Vagina (tissue), 2 donors: ENCODE data around the gene ARID1B. TPM values are rescaled to one million over a fixed set of nuclear protein-coding genes. Genes with fewer than 3 reads are reported as not detected.

ENCODE experiments used
- DNase-seq, 2 donors: peaks; one replicate each; pipeline ENCODE4 v3.0.0-alpha.2; 2017; ENCODE audit errors: extremely low spot score in 2 of 2
- H3K27ac ChIP-seq: fragments of 200-600 bp; sonication (generic); one replicate; pipeline ENCODE4 v1.5.1; 2019
- H3K27me3 ChIP-seq: fragments of 200-600 bp; sonication (generic); one replicate; pipeline ENCODE4 v1.5.1; 2019
- H3K36me3 ChIP-seq, 2 donors: fragments of 200-600 bp; sonication (generic); one replicate each; pipeline ENCODE4 v1.5.1; 2017 to 2019
- H3K4me1 ChIP-seq: fragments of 200-600 bp; sonication (generic); one replicate; pipeline ENCODE4 v1.5.1; 2019
- H3K4me3 ChIP-seq, 2 donors: fragments of 200-600 bp; sonication (generic); 1 replicate in 1 of 2; 2 replicates in 1 of 2; pipeline ENCODE4 v1.5.1; 2016 to 2019
- H3K9me3 ChIP-seq: fragments of 200-600 bp; sonication (generic); one replicate; pipeline ENCODE4 v1.5.1; 2019
- CTCF ChIP-seq, 3 experiments: fragments of 450-650 bp in 2 of 3; fragments of 200-600 bp in 1 of 3; sonication (generic) in 1 of 3; IDR thresholded peaks; one replicate each; pipeline ENCODE4 v1.5.1; 2017 to 2019; ENCODE audit warnings: antibody characterized with exemption in 3 of 3, mild to moderate bottlenecking in 2 of 3, moderate library complexity in 2 of 3
- POLR2A ChIP-seq, 2 donors: fragments of 450-650 bp; IDR thresholded peaks; one replicate each; pipeline ENCODE4 v1.6.1; 2017; ENCODE audit warnings: antibody characterized with exemption in 2 of 2, mild to moderate bottlenecking in 2 of 2, moderate library complexity in 2 of 2
- POLR2AphosphoS5 ChIP-seq, 2 donors: sonication (generic); formaldehyde crosslinking; IDR thresholded peaks; one replicate each; pipeline ENCODE4 v1.9.0; 2017; ENCODE audit warnings: antibody characterized with exemption in 2 of 2, mild to moderate bottlenecking in 2 of 2, low read depth in 1 of 2; ENCODE audit not compliant: insufficient read depth in 1 of 2
- intact Hi-C: fragments of 100-400 bp; cut with DNase I; formaldehyde crosslinking; loops from one replicate; pipeline ENCODE4 v1.15.1; 2023
- total RNA-seq: library from RNA; depleted of rRNA; stranded (reverse); fragments of >200 nt; gene quantifications from one replicate; pipeline ENCODE4 v1.2.3, GENCODE V29; 2016

ARID1B gene
- total RNA-seq, 1 donor from 2014 or later = 141 TPM

- TF ChIP-seq POLR2A (IDR thresholded peaks at IDR 0.05) (no peak), CTCF (IDR thresholded peaks at IDR 0.05) (no peak), POLR2AphosphoS5 (IDR thresholded peaks at IDR 0.05; ENCODE audit: insufficient read depth in 1 of 2, low read depth in 1 of 2) (no peak)
- peak; percentile 76 to 89 for DNase-seq
- Histone ChIP-seq H3K9me3 (no peaks in the 10 kb centered on the region), H3K27ac (no peak overlapping the region), H3K4me3 (no peak overlapping the region), H3K36me3 (no peaks in the 10 kb centered on the region), H3K27me3 (no peaks in the 10 kb centered on the region), H3K4me1 (peaks cover 7% of the 10 kb centered on the region)
- intact Hi-C loops = no loop called here
Observed at GRCh38 chr6:157224178-157224950, 447.2 kb downstream of the ARID1B start.

- Histone ChIP-seq H3K4me1 (peaks cover 7% of the 10 kb centered on the region), H3K9me3 (no peaks in the 10 kb centered on the region), H3K36me3 (no peaks in the 10 kb centered on the region), H3K27me3 (no peaks in the 10 kb centered on the region), H3K27ac (peak overlapping the region; percentile 51), H3K4me3 (no peak overlapping the region)
- intact Hi-C loops = no loop called here
- no peak for TF ChIP-seq POLR2AphosphoS5 (IDR thresholded peaks at IDR 0.05; ENCODE audit: insufficient read depth in 1 of 2, low read depth in 1 of 2)
- no peak for TF ChIP-seq POLR2A (IDR thresholded peaks at IDR 0.05)
- no peak for TF ChIP-seq CTCF (IDR thresholded peaks at IDR 0.05)
- peak; percentile 62 to 88 for DNase-seq
Observed at GRCh38 chr6:157224951-157225574, 447.9 kb downstream of the ARID1B start.

- no peaks in the 10 kb centered on the region for H3K27me3 ChIP-seq
- no peak overlapping the region for H3K4me3 ChIP-seq
- no peak for TF ChIP-seq CTCF (IDR thresholded peaks at IDR 0.05)
- H3K4me1 ChIP-seq = peaks cover 5% of the 10 kb centered on the region
- H3K27ac ChIP-seq = peak overlapping the region; percentile 51
- no peaks in the 10 kb centered on the region for H3K9me3 ChIP-seq
- intact Hi-C loops = no loop called here
- peak in 1 of 2 donors; percentile 86 for DNase-seq
- no peaks in the 10 kb centered on the region for H3K36me3 ChIP-seq
Observed at GRCh38 chr6:157225575-157225995, 448.4 kb downstream of the ARID1B start.

GRCh38 chr6:157226026-157226625 lies 448.9 kb downstream of the ARID1B start:
- peak overlapping the region; percentile 54 for H3K27ac ChIP-seq

More at GRCh38 chr6:157226026-157226625, 448.9 kb downstream of the ARID1B start:
- DNase-seq = peak in 1 of 2 donors; percentile 87
- no peaks in the 10 kb centered on the region for H3K9me3 ChIP-seq
- no peaks in the 10 kb centered on the region for H3K36me3 ChIP-seq
- no peaks in the 10 kb centered on the region for H3K27me3 ChIP-seq
- intact Hi-C loops = no loop called here
- H3K4me1 ChIP-seq = no peaks in the 10 kb centered on the region
- H3K4me3 ChIP-seq = no peak overlapping the region
- TF ChIP-seq POLR2A (IDR thresholded peaks at IDR 0.05) (no peak), POLR2AphosphoS5 (IDR thresholded peaks at IDR 0.05; ENCODE audit: insufficient read depth in 1 of 2, low read depth in 1 of 2) (peak in 1 of 2 donors; percentile 70), CTCF (IDR thresholded peaks at IDR 0.05) (no peak)
